A673 (cell line): ENCODE data around the gene PTPN11. TPM values are rescaled to one million over a fixed set of nuclear protein-coding genes. Genes with fewer than 3 reads are reported as not detected.

Source experiments
- BruUV-seq: library from RNA; stranded (reverse); fragments of 400-500 nt; replicated peaks from 2 replicates; lab custom pipeline; 2021; lab: Mats Ljungman, UMichigan
- CTCF ChIA-PET: fragments of 300-600 bp; sonication (Branson Sonifier 250); formaldehyde crosslinking; loops from one replicate; lab custom pipeline; 2022; ENCODE audit warnings: antibody characterized with exemption; lab: Charles Lee
- POLR2A ChIA-PET: fragments of 300-600 bp; sonication (Branson Sonifier 250); formaldehyde crosslinking; loops from one replicate; lab custom pipeline; 2022; ENCODE audit warnings: antibody characterized with exemption; ENCODE audit not compliant: low non-redundant PET; lab: Charles Lee
- DNase-seq: peaks from one replicate; pipeline ENCODE4 v3.0.0-alpha.2; 2015; ENCODE audit warnings: low spot score
- H3K27ac ChIP-seq: fragments of 200-600 bp; sonication (generic); 2 replicates; pipeline ENCODE4 v1.5.1; 2016; ENCODE audit warnings: mixed run types, low read depth, mild to moderate bottlenecking, mixed read lengths, antibody characterized with exemption, low read length; ENCODE audit not compliant: poor library complexity, severe bottlenecking
- H3K27me3 ChIP-seq: fragments of 200-600 bp; sonication (generic); replicated peaks from 2 replicates; pipeline ENCODE4 v1.6.1; 2017; ENCODE audit warnings: mixed run types, low read depth, mild to moderate bottlenecking, mixed read lengths, antibody characterized with exemption, low read length; ENCODE audit not compliant: insufficient read depth, poor library complexity
- H3K36me3 ChIP-seq: fragments of 200-600 bp; sonication (generic); 2 replicates; pipeline ENCODE4 v1.6.1; 2016; ENCODE audit warnings: mixed run types, mild to moderate bottlenecking, mixed read lengths, antibody characterized with exemption, low read length; ENCODE audit not compliant: insufficient read depth, poor library complexity, severe bottlenecking
- H3K4me1 ChIP-seq: fragments of 200-600 bp; sonication (generic); 2 replicates; pipeline ENCODE4 v1.6.1; 2017; ENCODE audit warnings: mixed run types, mild to moderate bottlenecking, mixed read lengths, antibody characterized with exemption, low read length; ENCODE audit not compliant: insufficient read depth, poor library complexity, severe bottlenecking
- H3K4me3 ChIP-seq: fragments of 200-600 bp; sonication (generic); 2 replicates; pipeline ENCODE4 v1.5.1; 2016; ENCODE audit warnings: low read depth, mixed run types, mild to moderate bottlenecking, mixed read lengths, low read length; ENCODE audit not compliant: poor library complexity, severe bottlenecking
- H3K9me3 ChIP-seq: fragments of 200-600 bp; sonication (generic); 2 replicates; pipeline ENCODE4 v1.6.1; 2016; ENCODE audit warnings: mixed run types, low read depth, mild to moderate bottlenecking, mixed read lengths, antibody characterized with exemption, low read length; ENCODE audit not compliant: poor library complexity, severe bottlenecking
- EZH2 ChIP-seq: fragments of 200-600 bp; sonication (generic); IDR thresholded peaks from 2 replicates; pipeline ENCODE4 v1.6.1; 2017; ENCODE audit warnings: borderline replicate concordance, low read depth, mild to moderate bottlenecking, mixed read lengths, antibody characterized with exemption, low read length; ENCODE audit not compliant: poor library complexity, severe bottlenecking
- intact Hi-C: fragments of 100-400 bp; cut with micrococcal nuclease; formaldehyde crosslinking; loops from one replicate; pipeline ENCODE4 v1.10.0; 2022; ENCODE audit not compliant: unreplicated experiment
- total RNA-seq: library from RNA; stranded (reverse); gene quantifications from 2 replicates; pipeline ENCODE4 v1.2.3, GENCODE V29; 2021
- TF ChIP-seq, protein P1 (sequence below): fragments of 300-800, 200-600 bp; sonication (generic); conservative IDR thresholded peaks from 2 replicates; pipeline ENCODE4 v1.5.1; 2017; ENCODE audit warnings: low read depth, mild to moderate bottlenecking, antibody characterized with exemption, low read length, moderate library complexity, mixed read lengths

PTPN11 gene
- total RNA-seq, 1 experiment from 2014 or later = 158 TPM

DNA sequence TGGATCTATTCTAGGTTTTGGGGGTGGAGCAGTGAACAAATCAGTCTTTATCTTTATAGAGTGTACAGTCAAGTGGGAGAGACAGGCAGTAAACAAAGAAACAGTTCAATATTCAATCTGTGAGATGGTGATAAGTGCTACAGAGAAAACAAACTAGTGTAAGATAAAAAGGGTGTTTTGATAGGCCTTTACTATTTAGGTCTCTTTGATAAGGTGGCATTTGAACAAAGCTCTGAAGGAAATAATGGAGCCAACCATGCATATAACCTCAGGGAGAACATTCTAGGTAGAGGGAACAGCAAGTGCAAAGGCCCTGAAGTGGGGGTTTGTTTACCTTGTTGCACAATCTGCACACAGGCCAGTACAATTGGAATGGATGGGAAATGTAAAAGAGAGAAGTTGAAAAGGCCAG lies 47.3 kb downstream of the PTPN11 start:
- CTCF ChIA-PET = no interaction called here
- POLR2A ChIA-PET = no interaction called here
- H3K27ac ChIP-seq = no peak overlapping the region
- no TSS peak for BruUV-seq
- no peak overlapping the region for H3K4me3 ChIP-seq
- H3K27me3 ChIP-seq = no peaks in the 10 kb centered on the region
- intact Hi-C loops = no loop called here
- H3K9me3 ChIP-seq = no peaks in the 10 kb centered on the region
- no peaks in the 10 kb centered on the region for H3K4me1 ChIP-seq
- DNase-seq = no peak
- TF ChIP-seq, protein P1, sequence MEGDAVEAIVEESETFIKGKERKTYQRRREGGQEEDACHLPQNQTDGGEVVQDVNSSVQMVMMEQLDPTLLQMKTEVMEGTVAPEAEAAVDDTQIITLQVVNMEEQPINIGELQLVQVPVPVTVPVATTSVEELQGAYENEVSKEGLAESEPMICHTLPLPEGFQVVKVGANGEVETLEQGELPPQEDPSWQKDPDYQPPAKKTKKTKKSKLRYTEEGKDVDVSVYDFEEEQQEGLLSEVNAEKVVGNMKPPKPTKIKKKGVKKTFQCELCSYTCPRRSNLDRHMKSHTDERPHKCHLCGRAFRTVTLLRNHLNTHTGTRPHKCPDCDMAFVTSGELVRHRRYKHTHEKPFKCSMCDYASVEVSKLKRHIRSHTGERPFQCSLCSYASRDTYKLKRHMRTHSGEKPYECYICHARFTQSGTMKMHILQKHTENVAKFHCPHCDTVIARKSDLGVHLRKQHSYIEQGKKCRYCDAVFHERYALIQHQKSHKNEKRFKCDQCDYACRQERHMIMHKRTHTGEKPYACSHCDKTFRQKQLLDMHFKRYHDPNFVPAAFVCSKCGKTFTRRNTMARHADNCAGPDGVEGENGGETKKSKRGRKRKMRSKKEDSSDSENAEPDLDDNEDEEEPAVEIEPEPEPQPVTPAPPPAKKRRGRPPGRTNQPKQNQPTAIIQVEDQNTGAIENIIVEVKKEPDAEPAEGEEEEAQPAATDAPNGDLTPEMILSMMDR = no peak
- TF ChIP-seq EZH2 = no peak
- no peaks in the 10 kb centered on the region for H3K36me3 ChIP-seq

DNA sequence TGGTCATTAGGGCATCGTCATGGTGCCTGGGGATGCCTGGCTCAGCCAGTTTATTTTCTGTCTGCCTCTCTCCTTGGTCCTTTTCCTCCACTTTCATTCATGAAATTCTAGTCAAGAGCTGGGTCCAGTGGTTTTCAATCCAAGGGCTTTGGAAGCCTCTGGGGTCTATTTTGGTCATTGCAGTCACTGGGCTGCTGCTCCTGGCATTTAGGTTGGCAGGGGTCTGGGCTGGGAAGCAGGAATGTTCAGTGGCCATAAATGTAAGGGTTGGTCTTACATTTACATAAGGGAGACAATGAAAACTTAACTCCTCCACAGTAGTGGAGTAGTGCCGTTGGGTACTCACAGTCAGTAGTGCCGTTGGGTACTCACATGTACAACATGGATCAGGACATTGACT lies 48.1 kb downstream of the PTPN11 start:
- intact Hi-C loops = no loop called here
- no peaks in the 10 kb centered on the region for H3K9me3 ChIP-seq
- POLR2A ChIA-PET = no interaction called here
- CTCF ChIA-PET = no interaction called here
- TF ChIP-seq, protein P1 = no peak
- no peaks in the 10 kb centered on the region for H3K36me3 ChIP-seq
- no peaks in the 10 kb centered on the region for H3K4me1 ChIP-seq
- no peaks in the 10 kb centered on the region for H3K27me3 ChIP-seq
- BruUV-seq = no TSS peak
- H3K27ac ChIP-seq = no peak overlapping the region
- DNase-seq = no peak
- no peak overlapping the region for H3K4me3 ChIP-seq

DNA sequence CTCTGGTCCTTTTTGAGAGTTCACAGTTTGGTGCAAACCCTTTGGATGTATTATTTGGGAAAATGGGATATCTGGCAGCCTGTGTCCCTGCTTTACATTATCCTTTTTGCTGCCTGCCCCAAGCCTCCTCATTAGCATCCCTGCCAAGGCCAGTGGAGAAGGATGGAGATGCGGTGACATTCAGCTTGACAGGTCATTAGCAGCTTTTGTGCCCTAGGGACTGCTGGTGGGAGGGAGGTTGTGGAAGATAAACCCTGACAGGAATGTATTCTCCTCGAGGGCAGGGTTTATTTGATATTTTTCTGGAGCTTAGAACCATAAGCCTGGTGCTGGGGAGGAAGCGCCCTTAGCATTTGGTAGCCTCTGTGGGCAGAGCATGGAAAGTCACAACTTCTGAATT lies 49.3 kb downstream of the PTPN11 start:
- intact Hi-C loops = no loop called here
- POLR2A ChIA-PET = interaction anchor here (0.7 kb wide), 1 partner anchor 117 kb away, joined by 3 read pairs; no protein-coding TSS in a partner anchor
- no peaks in the 10 kb centered on the region for H3K9me3 ChIP-seq

More for the DNA sequence above, 49.3 kb downstream of the PTPN11 start:
- CTCF ChIA-PET = no interaction called here
- Histone ChIP-seq H3K4me3 (no peak overlapping the region), H3K27me3 (no peaks in the 10 kb centered on the region), H3K4me1 (no peaks in the 10 kb centered on the region), H3K27ac (no peak overlapping the region), H3K36me3 (peaks cover 5% of the 10 kb centered on the region)
- TF ChIP-seq EZH2 = no peak
- TF ChIP-seq, protein P1 = no peak
- DNase-seq = no peak
- no TSS peak for BruUV-seq
